HFFc6 (cell line): ENCODE results near the gene DCD. TPM values are rescaled to one million over a fixed set of nuclear protein-coding genes. Genes with fewer than 3 reads are reported as not detected.

Experiments
- DNase-seq: peaks from one replicate; pipeline ENCODE4 v3.0.0-alpha.2; 2018
- H3K27ac Mint-ChIP-seq: 2 replicates; pipeline ENCODE4 v1.8.0; 2020; ENCODE audit warnings: mild to moderate bottlenecking, mixed read lengths
- H3K27me3 Mint-ChIP-seq: 2 replicates; pipeline ENCODE4 v1.8.0; 2021; ENCODE audit warnings: mild to moderate bottlenecking, moderate library complexity, mixed read lengths; ENCODE audit not compliant: insufficient read depth
- H3K36me3 Mint-ChIP-seq: 2 replicates; pipeline ENCODE4 v1.8.0; 2021; ENCODE audit warnings: low read depth, mixed read lengths
- H3K4me1 Mint-ChIP-seq: 2 replicates; pipeline ENCODE4 v1.8.0; 2020; ENCODE audit warnings: low read depth, mixed read lengths
- H3K4me3 Mint-ChIP-seq: 2 replicates; pipeline ENCODE4 v1.8.0; 2020; ENCODE audit warnings: mild to moderate bottlenecking, moderate library complexity, mixed read lengths
- H3K9me3 Mint-ChIP-seq: 2 replicates; pipeline ENCODE4 v1.8.0; 2020; ENCODE audit warnings: mild to moderate bottlenecking, mixed read lengths
- total RNA-seq, 6 experiments: library from RNA; stranded (reverse); fragmentation: NEBNext Ultra II Directional; extraction: Animal tissue kit (Norgen Biotek cat#: 25700); gene quantifications; 2 replicates in 1 of 6; 3 replicates in 5 of 6; pipeline ENCODE4 v1.2.3, GENCODE V29; 2021
- TF ChIP-seq, protein P1 (sequence below): fragments of 200-600 bp; sonication (generic); IDR thresholded peaks from 2 replicates; pipeline ENCODE4 v1.5.0; 2021; ENCODE audit warnings: antibody characterized with exemption, mild to moderate bottlenecking

Gene DCD
- total RNA-seq, 6 experiments from 2014 or later, result not detected

GRCh38 chr12:54627304-54627703 lies 20.9 kb downstream of the DCD start:
- TF ChIP-seq, protein P1, sequence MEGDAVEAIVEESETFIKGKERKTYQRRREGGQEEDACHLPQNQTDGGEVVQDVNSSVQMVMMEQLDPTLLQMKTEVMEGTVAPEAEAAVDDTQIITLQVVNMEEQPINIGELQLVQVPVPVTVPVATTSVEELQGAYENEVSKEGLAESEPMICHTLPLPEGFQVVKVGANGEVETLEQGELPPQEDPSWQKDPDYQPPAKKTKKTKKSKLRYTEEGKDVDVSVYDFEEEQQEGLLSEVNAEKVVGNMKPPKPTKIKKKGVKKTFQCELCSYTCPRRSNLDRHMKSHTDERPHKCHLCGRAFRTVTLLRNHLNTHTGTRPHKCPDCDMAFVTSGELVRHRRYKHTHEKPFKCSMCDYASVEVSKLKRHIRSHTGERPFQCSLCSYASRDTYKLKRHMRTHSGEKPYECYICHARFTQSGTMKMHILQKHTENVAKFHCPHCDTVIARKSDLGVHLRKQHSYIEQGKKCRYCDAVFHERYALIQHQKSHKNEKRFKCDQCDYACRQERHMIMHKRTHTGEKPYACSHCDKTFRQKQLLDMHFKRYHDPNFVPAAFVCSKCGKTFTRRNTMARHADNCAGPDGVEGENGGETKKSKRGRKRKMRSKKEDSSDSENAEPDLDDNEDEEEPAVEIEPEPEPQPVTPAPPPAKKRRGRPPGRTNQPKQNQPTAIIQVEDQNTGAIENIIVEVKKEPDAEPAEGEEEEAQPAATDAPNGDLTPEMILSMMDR, result no peak
- peaks cover 8% of the 10 kb centered on the region; the same call in 1 of the 2 replicates for H3K27me3 Mint-ChIP-seq
- no peaks in the 10 kb centered on the region for H3K36me3 Mint-ChIP-seq
- DNase-seq, result no peak
- no peak overlapping the region for H3K4me3 Mint-ChIP-seq
- no peaks in the 10 kb centered on the region for H3K4me1 Mint-ChIP-seq
- peaks cover 7% of the 10 kb centered on the region for H3K9me3 Mint-ChIP-seq
- H3K27ac Mint-ChIP-seq, result no peak overlapping the region

GRCh38 chr12:54625598-54625997 lies 22.6 kb downstream of the DCD start:
- Mint-ChIP-seq H3K36me3 (no peaks in the 10 kb centered on the region), H3K27me3 (peaks cover 8% of the 10 kb centered on the region; the same call in 1 of the 2 replicates), H3K27ac (no peak overlapping the region), H3K9me3 (peaks cover 7% of the 10 kb centered on the region), H3K4me1 (no peaks in the 10 kb centered on the region), H3K4me3 (no peak overlapping the region)
- TF ChIP-seq, protein P1, result no peak
- no peak for DNase-seq

DNA sequence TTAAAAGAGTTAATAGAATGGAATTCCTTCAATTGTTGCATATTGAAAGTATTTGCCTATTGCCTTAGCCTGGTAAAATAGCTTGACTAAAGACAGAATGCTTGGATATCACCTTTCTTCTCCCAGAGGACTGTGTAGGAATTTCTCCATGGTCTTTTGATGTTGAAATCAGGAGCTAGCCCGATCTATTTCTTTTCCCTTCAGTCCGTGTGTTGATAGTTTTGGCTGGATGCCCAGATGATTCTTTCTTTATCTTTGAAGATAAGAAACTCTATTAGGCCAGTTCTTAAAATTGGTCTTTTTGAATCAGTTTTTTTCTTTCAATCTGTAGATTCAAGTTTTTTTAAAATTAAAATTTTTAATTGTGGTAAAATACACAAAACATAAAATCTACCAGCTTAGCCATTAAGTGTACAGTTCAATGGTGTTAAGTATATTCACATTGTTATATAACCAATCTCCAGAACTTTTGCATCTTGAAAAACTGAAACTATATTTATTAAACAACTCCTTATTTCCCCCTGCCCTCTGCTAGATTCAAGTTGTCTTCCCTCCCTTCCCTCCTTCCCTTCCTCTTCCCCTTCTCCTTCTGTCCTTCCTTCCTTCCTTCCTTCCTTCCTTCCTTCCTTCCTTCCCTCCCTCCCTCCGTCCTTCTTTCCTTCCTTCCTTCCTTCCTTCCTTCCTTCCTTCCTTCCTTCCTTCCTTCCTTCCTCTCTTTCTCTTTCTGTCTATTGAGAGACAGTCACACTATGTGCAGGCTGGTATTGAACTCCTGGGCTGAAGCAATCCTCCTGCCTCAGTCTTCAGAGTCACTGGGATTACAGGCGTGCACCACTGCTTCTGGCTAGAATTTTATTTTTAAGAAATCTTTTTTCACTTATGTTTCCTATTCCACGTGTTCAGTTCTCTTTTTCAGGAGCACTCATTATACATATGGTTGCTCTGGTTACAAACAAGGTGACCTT lies 23.6 kb downstream of the DCD start:
- no peaks in the 10 kb centered on the region for H3K36me3 Mint-ChIP-seq
- H3K27ac Mint-ChIP-seq, result no peak overlapping the region
- TF ChIP-seq, protein P1, result no peak
- H3K4me1 Mint-ChIP-seq, result no peaks in the 10 kb centered on the region
- peaks cover 8% of the 10 kb centered on the region; the same call in 1 of the 2 replicates for H3K27me3 Mint-ChIP-seq
- H3K9me3 Mint-ChIP-seq, result peaks cover 7% of the 10 kb centered on the region
- DNase-seq, result no peak
- no peak overlapping the region for H3K4me3 Mint-ChIP-seq

DNA sequence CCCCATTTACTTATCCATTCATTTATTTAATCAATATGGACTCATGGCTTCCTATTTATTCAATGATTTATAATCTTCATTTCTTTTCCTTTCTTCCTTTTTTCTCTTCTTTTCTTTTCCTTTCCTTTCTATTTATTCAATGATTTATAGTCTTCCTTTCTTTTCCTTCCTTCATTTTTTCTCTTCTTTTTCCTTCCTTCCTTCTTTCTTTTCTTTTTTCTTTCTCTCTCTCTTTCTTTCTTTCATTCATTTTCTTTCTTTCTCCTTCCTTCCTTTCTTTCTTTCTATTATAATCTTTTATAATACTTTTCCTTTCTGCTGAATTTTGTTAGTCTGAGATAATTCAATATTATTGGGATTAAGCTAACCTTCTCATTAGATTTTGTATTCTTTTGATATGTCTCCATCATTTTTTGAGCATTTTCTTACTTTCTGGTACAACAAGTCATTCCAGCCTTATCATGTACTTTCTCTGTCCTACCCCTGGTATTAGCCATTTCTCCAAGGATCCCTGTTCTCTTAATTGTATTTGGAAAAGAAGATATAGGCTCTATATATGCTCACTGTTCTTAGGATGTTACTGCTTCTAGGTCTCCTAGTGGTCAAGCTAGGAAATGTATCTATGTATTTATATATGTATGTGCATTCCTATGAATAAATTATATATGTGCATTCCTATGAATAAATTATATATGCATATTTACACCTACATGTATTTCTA lies 25.5 kb downstream of the DCD start:
- peaks cover 5% of the 10 kb centered on the region; the same call in 1 of the 2 replicates for H3K27me3 Mint-ChIP-seq
- no peak overlapping the region for H3K4me3 Mint-ChIP-seq
- no peaks in the 10 kb centered on the region for H3K4me1 Mint-ChIP-seq
- DNase-seq, result peak; percentile 10
- H3K27ac Mint-ChIP-seq, result no peak overlapping the region
- H3K9me3 Mint-ChIP-seq, result peaks cover 7% of the 10 kb centered on the region
- TF ChIP-seq, protein P1, result peak; percentile 71
- no peaks in the 10 kb centered on the region for H3K36me3 Mint-ChIP-seq

GRCh38 chr12:54616933-54617680 lies 31.1 kb downstream of the DCD start:
- H3K27me3 Mint-ChIP-seq, result peaks cover 9% of the 10 kb centered on the region

More at GRCh38 chr12:54616933-54617680, 31.1 kb downstream of the DCD start:
- no peaks in the 10 kb centered on the region for H3K36me3 Mint-ChIP-seq
- TF ChIP-seq, protein P1, result no peak
- H3K27ac Mint-ChIP-seq, result no peak overlapping the region
- DNase-seq, result no peak
- no peaks in the 10 kb centered on the region for H3K4me1 Mint-ChIP-seq
- no peaks in the 10 kb centered on the region for H3K9me3 Mint-ChIP-seq
- no peak overlapping the region for H3K4me3 Mint-ChIP-seq
